ENCODE results near the gene COL18A1. TPM values are rescaled to one million over a fixed set of nuclear protein-coding genes. Genes with fewer than 3 reads are reported as not detected.

Gene COL18A1
- total RNA-seq, 3 donors from 2014 or later (not counting 1 experiment from before 2014, with no cell fraction given): 12.3 to 22.3 (median 12.7) TPM

- H3K27me3 ChIP-seq (ENCODE audit: control insufficient read depth, insufficient read depth, low read length): no peaks in the 10 kb centered on the region
- ATAC-seq (peak in 1 of 3 donors; percentile 30), DNase-seq (peak in 1 of 2 donors; percentile 22)
- intact Hi-C loops (cut with micrococcal nuclease): no loop called here
- H3K36me3 ChIP-seq (ENCODE audit: control insufficient read depth, insufficient read depth, low read length): no peaks in the 10 kb centered on the region
- TF ChIP-seq, protein P1, sequence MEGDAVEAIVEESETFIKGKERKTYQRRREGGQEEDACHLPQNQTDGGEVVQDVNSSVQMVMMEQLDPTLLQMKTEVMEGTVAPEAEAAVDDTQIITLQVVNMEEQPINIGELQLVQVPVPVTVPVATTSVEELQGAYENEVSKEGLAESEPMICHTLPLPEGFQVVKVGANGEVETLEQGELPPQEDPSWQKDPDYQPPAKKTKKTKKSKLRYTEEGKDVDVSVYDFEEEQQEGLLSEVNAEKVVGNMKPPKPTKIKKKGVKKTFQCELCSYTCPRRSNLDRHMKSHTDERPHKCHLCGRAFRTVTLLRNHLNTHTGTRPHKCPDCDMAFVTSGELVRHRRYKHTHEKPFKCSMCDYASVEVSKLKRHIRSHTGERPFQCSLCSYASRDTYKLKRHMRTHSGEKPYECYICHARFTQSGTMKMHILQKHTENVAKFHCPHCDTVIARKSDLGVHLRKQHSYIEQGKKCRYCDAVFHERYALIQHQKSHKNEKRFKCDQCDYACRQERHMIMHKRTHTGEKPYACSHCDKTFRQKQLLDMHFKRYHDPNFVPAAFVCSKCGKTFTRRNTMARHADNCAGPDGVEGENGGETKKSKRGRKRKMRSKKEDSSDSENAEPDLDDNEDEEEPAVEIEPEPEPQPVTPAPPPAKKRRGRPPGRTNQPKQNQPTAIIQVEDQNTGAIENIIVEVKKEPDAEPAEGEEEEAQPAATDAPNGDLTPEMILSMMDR (IDR thresholded peaks at IDR 0.05): no peak
- Mint-ChIP-seq H3K9me3 (peaks cover 12 to 14% of the 10 kb centered on the region in 2 donors), H3K4me1 (no peaks in the 10 kb centered on the region), H3K4me3 (no peak overlapping the region), H3K27ac (no peak overlapping the region), H3K27me3 (ENCODE audit: low read depth in 2 of 2) (no peaks in the 10 kb centered on the region), H3K36me3 (peaks cover 28% of the 10 kb centered on the region)
- no peak overlapping the region for H3K27ac ChIP-seq (ENCODE audit: low read length)
- H3K4me3 ChIP-seq (ENCODE audit: low read length): no peak overlapping the region
- 83% methylated on average over 15 of the region's 15 CpGs for WGBS (ENCODE audit: insufficient coverage)
- peaks cover 24% of the 10 kb centered on the region for H3K4me1 ChIP-seq (ENCODE audit: control insufficient read depth, insufficient read depth, low read length)
- no peaks in the 10 kb centered on the region for H3K9me3 ChIP-seq (ENCODE audit: control insufficient read depth, insufficient read depth, low read length)
Measured at GRCh38 chr21:45517249-45518065, 112.5 kb downstream of the COL18A1 start.

DNA sequence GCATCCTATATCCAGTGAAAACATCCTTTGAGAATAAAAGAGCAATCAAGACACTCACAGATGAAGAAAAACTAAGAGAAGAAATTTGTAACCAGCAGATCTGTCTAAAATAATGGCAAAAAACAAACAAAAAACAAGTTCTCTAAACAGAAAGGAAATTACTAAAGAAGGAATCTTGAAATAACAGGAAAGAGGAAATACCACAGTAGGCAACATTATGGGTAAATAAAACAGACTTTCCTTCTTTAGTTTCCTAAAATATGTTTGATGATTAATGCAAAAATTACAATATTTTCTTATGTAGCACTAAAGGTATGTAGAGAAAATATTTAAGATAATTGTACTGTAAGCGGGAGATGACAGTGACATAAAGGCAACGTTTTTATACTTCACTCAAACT is 113.8 kb downstream of the COL18A1 start:
- ATAC-seq (no peak), DNase-seq (no peak)
- Histone ChIP-seq H3K9me3 (ENCODE audit: control insufficient read depth, insufficient read depth, low read length) (no peaks in the 10 kb centered on the region), H3K4me1 (ENCODE audit: control insufficient read depth, insufficient read depth, low read length) (peaks cover 12% of the 10 kb centered on the region), H3K27me3 (ENCODE audit: control insufficient read depth, insufficient read depth, low read length) (no peaks in the 10 kb centered on the region), H3K27ac (ENCODE audit: low read length) (no peak overlapping the region), H3K4me3 (ENCODE audit: low read length) (no peak overlapping the region), H3K36me3 (ENCODE audit: control insufficient read depth, insufficient read depth, low read length) (no peaks in the 10 kb centered on the region)
- H3K4me3 Mint-ChIP-seq: no peak overlapping the region
- H3K27me3 Mint-ChIP-seq (ENCODE audit: low read depth in 2 of 2): no peaks in the 10 kb centered on the region
- 100% methylated on average over 1 of the region's 2 CpGs for WGBS (ENCODE audit: insufficient coverage)
- TF ChIP-seq, protein P1 (IDR thresholded peaks at IDR 0.05): no peak
- peaks cover 28% of the 10 kb centered on the region for H3K36me3 Mint-ChIP-seq
- H3K9me3 Mint-ChIP-seq: peaks cover 12 to 14% of the 10 kb centered on the region in 2 donors
- H3K27ac Mint-ChIP-seq: no peak overlapping the region
- intact Hi-C loops (cut with micrococcal nuclease): no loop called here
- H3K4me1 Mint-ChIP-seq: no peaks in the 10 kb centered on the region

- no peak for ATAC-seq
- no CpG with 5 or more reads among the region's 4 CpGs for WGBS (ENCODE audit: insufficient coverage)
- Mint-ChIP-seq H3K4me3 (no peak overlapping the region), H3K27ac (no peak overlapping the region), H3K9me3 (peaks cover 12 to 14% of the 10 kb centered on the region in 2 donors), H3K4me1 (no peaks in the 10 kb centered on the region), H3K36me3 (peaks cover 28% of the 10 kb centered on the region), H3K27me3 (ENCODE audit: low read depth in 2 of 2) (no peaks in the 10 kb centered on the region)
- peaks cover 8% of the 10 kb centered on the region for H3K4me1 ChIP-seq (ENCODE audit: control insufficient read depth, insufficient read depth, low read length)
- DNase-seq: no peak
- intact Hi-C loops (cut with micrococcal nuclease): no loop called here
- H3K27me3 ChIP-seq (ENCODE audit: control insufficient read depth, insufficient read depth, low read length): no peaks in the 10 kb centered on the region
- TF ChIP-seq, protein P1 (IDR thresholded peaks at IDR 0.05): no peak
- H3K9me3 ChIP-seq (ENCODE audit: control insufficient read depth, insufficient read depth, low read length): no peaks in the 10 kb centered on the region
- H3K36me3 ChIP-seq (ENCODE audit: control insufficient read depth, insufficient read depth, low read length): no peaks in the 10 kb centered on the region
- no peak overlapping the region for H3K4me3 ChIP-seq (ENCODE audit: low read length)
- no peak overlapping the region for H3K27ac ChIP-seq (ENCODE audit: low read length)
Measured at GRCh38 chr21:45519182-45519581, 114.2 kb downstream of the COL18A1 start.
